ENCODE measurements around the gene HOXB4.

- no peak for TF ChIP-seq CTCF (IDR thresholded peaks at IDR 0.05; ENCODE audit: low read depth, low read length)
- no peak for TF ChIP-seq POLR2A (IDR thresholded peaks at IDR 0.05; ENCODE audit: extremely low read depth, insufficient read length)
Measured at GRCh38 chr17:48609033-48609432, 30.9 kb upstream of the HOXB4 start.
